HEK293 (cell line): Measurements from ENCODE around the gene CD276.

Experiments
- AEBP2 ChIP-seq: fragments of 450-650 bp; formaldehyde crosslinking; IDR thresholded peaks from 2 replicates; pipeline ENCODE4 v1.5.1; 2016; ENCODE audit warnings: missing biosample characterization, missing genetic modification characterization, borderline replicate concordance
- BCL11B ChIP-seq: fragments of 450-650 bp; formaldehyde crosslinking; IDR thresholded peaks from 2 replicates; pipeline ENCODE4 v1.5.1; 2016; ENCODE audit warnings: low read depth, missing biosample characterization, missing genetic modification characterization
- EGR2 ChIP-seq: fragments of 450-650 bp; formaldehyde crosslinking; IDR thresholded peaks from 2 replicates; pipeline ENCODE4 v1.5.1; 2016; ENCODE audit warnings: low read depth, missing biosample characterization, missing genetic modification characterization
- HOXD13 ChIP-seq: sonication (generic); formaldehyde crosslinking; IDR thresholded peaks from 2 replicates; pipeline ENCODE4 v1.8.0; 2022; ENCODE audit warnings: missing genetic modification reagents, borderline replicate concordance
- INSM2 ChIP-seq: fragments of 450-650 bp; formaldehyde crosslinking; IDR thresholded peaks from 2 replicates; pipeline ENCODE4 v1.5.1; 2016; ENCODE audit warnings: missing biosample characterization, missing genetic modification characterization
- KLF1 ChIP-seq: fragments of 450-650 bp; formaldehyde crosslinking; IDR thresholded peaks from 2 replicates; pipeline ENCODE4 v1.5.1; 2016; ENCODE audit warnings: missing biosample characterization, missing genetic modification characterization
- KLF16 ChIP-seq: fragments of 450-650 bp; formaldehyde crosslinking; IDR thresholded peaks from 2 replicates; pipeline ENCODE4 v1.5.1; 2017; ENCODE audit warnings: missing biosample characterization, missing genetic modification characterization
- SP2 ChIP-seq: fragments of 450-650 bp; formaldehyde crosslinking; IDR thresholded peaks from 2 replicates; pipeline ENCODE4 v1.5.1; 2016; ENCODE audit warnings: missing biosample characterization, missing genetic modification characterization
- SP3 ChIP-seq: fragments of 450-650 bp; formaldehyde crosslinking; IDR thresholded peaks from 2 replicates; pipeline ENCODE4 v1.5.1; 2016; ENCODE audit warnings: missing biosample characterization, missing genetic modification characterization
- ZBTB11 ChIP-seq: fragments of 450-650 bp; formaldehyde crosslinking; conservative IDR thresholded peaks from 2 replicates; pipeline ENCODE4 v1.5.1; 2016; ENCODE audit warnings: low read depth, missing biosample characterization, missing genetic modification characterization
- ZBTB44 ChIP-seq: fragments of 450-650 bp; IDR thresholded peaks from 2 replicates; pipeline ENCODE4 v1.5.1; 2018; ENCODE audit warnings: missing biosample characterization, mild to moderate bottlenecking, missing genetic modification characterization
- ZBTB6 ChIP-seq: fragments of 450-650 bp; formaldehyde crosslinking; IDR thresholded peaks from 2 replicates; pipeline ENCODE4 v1.5.1; 2017; ENCODE audit warnings: missing biosample characterization, missing genetic modification characterization
- ZEB2 ChIP-seq: fragments of 450-650 bp; formaldehyde crosslinking; IDR thresholded peaks from 2 replicates; pipeline ENCODE4 v1.5.1; 2016; ENCODE audit warnings: missing biosample characterization, missing genetic modification characterization
- ZNF10 ChIP-seq: fragments of 450-650 bp; formaldehyde crosslinking; IDR thresholded peaks from 2 replicates; pipeline ENCODE4 v1.5.1; 2017; ENCODE audit warnings: missing biosample characterization, missing genetic modification characterization
- ZNF169 ChIP-seq: fragments of 450-650 bp; formaldehyde crosslinking; IDR thresholded peaks from 2 replicates; pipeline ENCODE4 v1.5.1; 2016; ENCODE audit warnings: missing biosample characterization, missing genetic modification characterization
- ZNF24 ChIP-seq: fragments of 450-650 bp; formaldehyde crosslinking; IDR thresholded peaks from 2 replicates; pipeline ENCODE4 v1.5.1; 2016; ENCODE audit warnings: missing biosample characterization, missing genetic modification characterization
- ZNF324 ChIP-seq: fragments of 450-650 bp; formaldehyde crosslinking; IDR thresholded peaks from 2 replicates; pipeline ENCODE4 v1.5.1; 2016; ENCODE audit warnings: missing biosample characterization, missing genetic modification characterization
- ZNF350 ChIP-seq: fragments of 450-650 bp; formaldehyde crosslinking; IDR thresholded peaks from 2 replicates; pipeline ENCODE4 v1.5.0; 2017; ENCODE audit warnings: missing biosample characterization, mild to moderate bottlenecking, missing genetic modification characterization
- ZNF391 ChIP-seq: fragments of 450-650 bp; formaldehyde crosslinking; IDR thresholded peaks from 2 replicates; pipeline ENCODE4 v1.5.1; 2016; ENCODE audit warnings: low read depth, missing biosample characterization, missing genetic modification characterization, borderline replicate concordance
- ZNF473 ChIP-seq: fragments of 450-650 bp; formaldehyde crosslinking; IDR thresholded peaks from 2 replicates; pipeline ENCODE4 v1.5.1; 2017; ENCODE audit warnings: missing biosample characterization, missing genetic modification characterization
- ZNF530 ChIP-seq: fragments of 450-650 bp; formaldehyde crosslinking; IDR thresholded peaks from 2 replicates; pipeline ENCODE4 v1.5.1; 2016; ENCODE audit warnings: low read depth, missing biosample characterization, missing genetic modification characterization
- ZNF549 ChIP-seq: fragments of 450-650 bp; IDR thresholded peaks from 2 replicates; pipeline ENCODE4 v1.5.1; 2018; ENCODE audit warnings: missing biosample characterization, missing genetic modification characterization, mild to moderate bottlenecking, inconsistent platforms, moderate library complexity
- ZNF596 ChIP-seq: fragments of 450-650 bp; IDR thresholded peaks from 2 replicates; pipeline ENCODE4 v1.5.0; 2018; ENCODE audit warnings: missing biosample characterization, mild to moderate bottlenecking, missing genetic modification characterization, moderate library complexity
- ZNF600 ChIP-seq: fragments of 450-650 bp; formaldehyde crosslinking; IDR thresholded peaks from 2 replicates; pipeline ENCODE4 v1.5.1; 2016; ENCODE audit warnings: missing biosample characterization, missing genetic modification characterization
- ZNF660 ChIP-seq: fragments of 450-650 bp; IDR thresholded peaks from 2 replicates; pipeline ENCODE4 v1.5.1; 2018; ENCODE audit warnings: missing biosample characterization, mild to moderate bottlenecking, missing genetic modification characterization
- ZSCAN30 ChIP-seq: fragments of 450-650 bp; IDR thresholded peaks from 2 replicates; pipeline ENCODE4 v1.5.1; 2018; ENCODE audit warnings: missing biosample characterization, mild to moderate bottlenecking, missing genetic modification characterization, moderate library complexity

The CD276 gene

GRCh38 chr15:73683777-73684580 lies at the start of gene CD276 (continued):
- TF ChIP-seq EGR2 (tag by site-specific recombination) (peak; percentile 94), KLF16 (tag by site-specific recombination) (0 out of 2 replicates have a peak, but pooled peaks have one; percentile 25), ZNF24 (0 out of 2 replicates have a peak, but pooled peaks have one; percentile 18), ZNF600 (tag by site-specific recombination) (peak; percentile 84), ZNF549 (no peak), ZNF596 (tag by site-specific recombination) (0 out of 2 replicates have a peak, but pooled peaks have one; percentile 22), KLF1 (tag by site-specific recombination) (0 out of 2 replicates have a peak, but pooled peaks have one; percentile 15), ZBTB44 (no peak), SP3 (tag by site-specific recombination) (peak; percentile 73), ZNF324 (tag by site-specific recombination) (no peak; the same call in 1 of the 2 replicates), ZNF10 (tag by site-specific recombination) (no peak), ZNF391 (tag by site-specific recombination) (0 out of 2 replicates have a peak, but pooled peaks have one; percentile 56), ZNF350 (tag by site-specific recombination) (no peak), ZSCAN30 (peak; percentile 67; the same call in 1 of the 2 replicates), SP2 (tag by site-specific recombination) (peak; percentile 25; the same call in 1 of the 2 replicates), AEBP2 (tag by site-specific recombination) (no peak), INSM2 (no peak), HOXD13 (no peak), ZNF169 (no peak), ZBTB6 (tag by site-specific recombination) (peak; percentile 95), ZNF473 (tag by site-specific recombination) (no peak), BCL11B (tag by site-specific recombination) (no peak), ZEB2 (0 out of 2 replicates have a peak, but pooled peaks have one; percentile 52), ZNF660 (tag by site-specific recombination) (peak; percentile 50; the same call in 1 of the 2 replicates), ZBTB11 (tag by site-specific recombination) (0 out of 2 replicates have a peak, but pooled peaks have one; percentile 7), ZNF530 (tag by site-specific recombination) (no peak)
